ENCODE measurements around the gene NELFB.

The NELFB gene

GRCh38 chr9:137281345-137282116 is 26.4 kb downstream of the NELFB start:
- no peak for DNase-seq (ENCODE audit: low read depth)

DNA sequence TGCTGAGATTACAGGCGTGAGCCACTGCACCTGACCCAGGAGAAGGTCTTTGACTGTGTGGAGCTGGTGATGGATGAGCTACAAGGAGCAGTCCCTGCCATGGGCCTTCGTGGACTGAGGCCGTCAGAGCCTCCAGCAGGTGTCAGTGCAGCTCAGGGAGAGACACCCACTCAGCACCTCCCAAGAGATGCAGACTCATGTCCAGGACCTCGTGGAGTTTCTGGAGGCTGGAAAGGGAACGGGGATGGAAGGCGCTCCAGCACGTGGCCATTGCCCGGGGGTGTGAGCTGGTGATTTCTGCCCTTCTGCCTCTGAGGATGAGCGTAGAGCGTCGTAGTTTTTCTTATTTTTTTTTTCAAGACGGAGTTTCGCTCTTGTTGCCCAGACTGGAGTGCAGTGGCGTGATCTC is 31.9 kb downstream of the NELFB start:
- DNase-seq (ENCODE audit: low read depth): no peak

GRCh38 chr9:137293094-137293481 is 38.0 kb downstream of the NELFB start:
- DNase-seq (ENCODE audit: low read depth): no peak

DNA sequence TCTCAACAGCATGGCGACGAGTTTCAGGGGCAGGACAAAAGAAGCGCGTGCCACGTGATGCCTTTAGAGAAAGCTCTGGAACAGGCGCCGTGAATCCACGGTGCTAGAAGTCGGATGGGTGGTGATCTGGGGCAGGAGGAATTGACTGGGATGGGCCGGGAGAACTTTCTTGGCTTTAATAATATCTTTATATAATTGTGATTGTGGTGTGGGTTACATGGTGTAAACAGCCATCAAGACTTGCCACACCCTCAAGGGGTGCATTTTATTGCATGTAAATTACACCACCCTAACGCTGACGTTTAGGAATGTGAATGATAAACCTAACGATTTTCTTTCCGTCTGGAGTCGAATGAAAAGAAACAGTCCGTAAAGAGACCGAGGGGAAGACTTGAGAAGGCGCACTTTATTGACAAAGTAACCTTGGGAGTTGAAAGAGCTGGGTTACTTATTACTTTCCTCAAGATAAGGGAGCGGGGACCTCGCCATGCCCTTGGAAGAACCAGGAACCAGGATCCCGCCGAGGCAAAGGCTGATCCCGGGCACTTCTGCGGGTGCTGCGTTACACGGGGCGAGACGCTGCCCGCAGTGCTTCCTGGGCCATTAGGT is 38.5 kb downstream of the NELFB start:
- DNase-seq (ENCODE audit: low read depth): no peak

DNA sequence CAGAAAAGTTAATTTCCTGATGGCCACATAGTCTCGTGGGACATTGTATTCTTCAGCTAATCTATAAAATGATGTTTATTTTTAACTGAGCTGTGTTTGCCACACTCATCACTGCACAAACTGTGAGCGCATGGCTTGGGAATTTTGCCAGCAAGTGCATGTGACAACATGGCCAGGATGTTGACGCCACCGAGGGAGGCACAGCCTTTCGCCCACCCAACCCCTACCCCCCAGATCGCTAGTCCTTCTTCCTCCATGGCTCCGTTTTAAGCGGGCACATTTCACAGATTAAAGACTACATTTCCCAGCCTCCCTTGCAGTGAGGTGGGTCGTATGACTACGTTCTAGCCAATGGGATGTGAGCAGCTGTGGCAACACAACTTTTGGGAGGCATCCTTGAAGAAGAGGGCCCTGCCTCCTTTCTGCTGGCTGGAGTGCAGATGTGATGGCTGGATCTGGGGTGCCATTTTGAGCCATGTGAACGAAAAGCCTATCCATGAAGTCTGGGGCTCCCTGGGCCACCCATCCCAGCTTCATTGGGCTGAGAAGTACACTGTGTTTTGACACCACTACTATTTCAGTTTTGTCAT is 39.1 kb downstream of the NELFB start:
- DNase-seq (ENCODE audit: low read depth): no peak

DNA sequence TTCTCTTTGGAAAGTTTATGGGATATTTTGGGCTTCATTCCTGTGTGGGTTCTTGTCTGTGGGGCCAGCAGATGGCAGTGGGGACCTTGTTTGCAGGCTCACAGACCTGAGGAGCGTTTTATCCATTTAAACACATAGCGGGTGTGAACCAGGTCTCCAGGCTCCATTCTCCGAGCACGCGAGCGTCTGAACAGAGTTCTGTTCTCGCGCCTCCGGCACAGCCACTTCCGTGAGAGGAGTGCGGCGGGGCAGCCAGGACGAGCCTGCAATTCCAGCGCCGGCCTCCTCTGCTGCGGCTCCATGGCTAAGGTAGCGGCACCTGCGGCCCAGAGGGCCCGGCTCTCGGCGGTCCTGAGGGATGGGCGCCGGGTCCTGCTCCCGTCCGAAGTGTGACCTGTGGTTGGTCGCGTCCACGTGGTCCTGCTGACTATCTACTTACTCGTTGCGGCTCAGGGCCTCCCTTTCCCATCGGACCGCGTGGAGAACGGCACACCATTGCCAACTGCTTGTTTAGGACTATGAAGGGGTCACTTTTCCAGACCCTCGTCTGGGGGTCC is 39.6 kb downstream of the NELFB start:
- no peak for DNase-seq (ENCODE audit: low read depth)

- DNase-seq (ENCODE audit: low read depth): peak; percentile 37
Observed at GRCh38 chr9:137295238-137295811, 40.2 kb downstream of the NELFB start.

DNA sequence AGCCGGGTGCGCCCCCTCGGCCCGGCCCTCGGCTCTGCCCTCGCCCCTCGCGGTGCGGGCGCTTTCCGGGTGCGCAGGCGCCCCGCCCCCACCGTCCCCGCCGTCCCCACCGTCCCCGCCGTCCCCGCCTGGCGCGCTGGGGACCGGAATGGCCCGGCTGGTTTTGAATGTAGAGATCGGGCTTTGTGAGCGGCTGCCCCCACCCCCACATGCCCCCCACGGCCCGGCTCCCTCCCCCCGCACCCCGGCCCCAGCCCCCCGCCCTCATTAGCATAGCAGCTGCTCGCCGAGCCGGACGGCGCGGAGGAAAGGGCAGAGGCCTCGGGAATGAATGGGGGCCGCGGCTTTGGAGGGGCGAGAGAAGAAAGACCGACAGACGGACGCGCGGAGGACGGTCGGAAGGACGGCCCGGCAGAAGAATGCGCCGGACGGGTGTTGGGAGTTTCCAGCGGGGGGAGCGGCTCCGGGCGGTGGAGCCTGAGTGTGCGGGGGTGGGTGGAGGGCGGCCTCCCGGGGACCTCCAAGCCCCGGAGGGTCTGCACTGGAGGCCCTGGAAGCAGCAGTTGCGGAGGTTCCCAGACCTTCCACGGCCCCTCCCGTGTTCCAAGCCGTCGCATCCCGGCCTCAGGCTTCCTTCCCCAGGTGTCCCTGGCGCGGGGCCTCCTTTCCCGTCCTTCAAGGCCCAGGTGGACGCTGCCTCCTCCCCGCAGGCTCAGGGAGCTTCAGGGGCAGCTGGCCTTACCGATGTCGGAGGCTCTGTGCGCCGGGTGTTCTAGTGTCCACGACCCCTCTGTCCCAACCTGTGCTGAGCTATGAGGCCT is 40.9 kb downstream of the NELFB start:
- no peak for DNase-seq (ENCODE audit: low read depth)

- no peak for DNase-seq (ENCODE audit: low read depth)
Observed at GRCh38 chr9:137296670-137297664, 41.8 kb downstream of the NELFB start.

GRCh38 chr9:137297966-137298365 is 42.8 kb downstream of the NELFB start:
- DNase-seq (ENCODE audit: low read depth): no peak

GRCh38 chr9:137298401-137299202 is 43.5 kb downstream of the NELFB start:
- no peak for DNase-seq (ENCODE audit: low read depth)

DNA sequence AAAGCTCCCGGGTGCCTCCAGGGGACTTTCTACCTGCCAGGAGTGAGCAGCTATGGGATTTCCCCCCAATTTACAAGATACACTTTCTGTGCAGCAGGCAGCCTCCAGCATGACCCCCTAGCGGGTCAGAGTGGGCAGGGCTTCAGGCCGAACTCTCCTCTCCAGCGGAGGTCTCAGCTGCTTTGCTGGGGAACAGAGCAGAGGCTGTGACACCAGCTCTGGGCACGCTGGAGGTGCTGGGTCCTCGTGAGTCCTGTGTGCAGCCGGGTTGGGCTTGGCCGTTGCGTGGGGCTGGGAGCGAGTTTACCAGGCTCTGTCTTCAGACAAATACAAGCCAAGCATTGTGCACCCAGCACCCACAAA is 44.1 kb downstream of the NELFB start:
- no peak for DNase-seq (ENCODE audit: low read depth)

- no peak for DNase-seq (ENCODE audit: low read depth)
Observed at GRCh38 chr9:137299938-137300337, 44.8 kb downstream of the NELFB start.

- DNase-seq (ENCODE audit: low read depth): no peak
Observed at GRCh38 chr9:137300567-137301080, 45.5 kb downstream of the NELFB start.

GRCh38 chr9:137301081-137301947 is 46.2 kb downstream of the NELFB start:
- no peak for DNase-seq (ENCODE audit: low read depth)

DNA sequence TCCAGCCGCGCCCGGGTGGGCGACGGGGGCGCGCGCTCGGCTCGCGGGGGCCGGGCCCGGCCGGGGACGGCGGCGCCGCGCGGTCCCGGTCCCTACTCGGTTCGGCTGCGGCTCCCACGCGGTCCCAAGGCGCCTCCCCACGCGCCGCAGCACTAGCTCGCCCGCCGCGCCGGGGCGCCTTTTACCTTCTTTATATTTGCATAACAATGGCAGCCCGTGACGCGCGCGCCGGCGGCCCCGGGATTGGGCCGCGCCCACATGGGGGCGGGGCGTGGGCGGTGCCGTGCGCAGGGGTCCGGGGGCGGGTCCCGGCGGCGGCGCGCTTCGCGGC is 47.0 kb downstream of the NELFB start, which contains the start of gene NRARP:
Gene NRARP (minus strand): TSS at position 154 of the 331 bp plus-strand sequence. CDS start 343 bp downstream, outside the sequence.
- DNase-seq (ENCODE audit: low read depth): peak; percentile 87

DNA sequence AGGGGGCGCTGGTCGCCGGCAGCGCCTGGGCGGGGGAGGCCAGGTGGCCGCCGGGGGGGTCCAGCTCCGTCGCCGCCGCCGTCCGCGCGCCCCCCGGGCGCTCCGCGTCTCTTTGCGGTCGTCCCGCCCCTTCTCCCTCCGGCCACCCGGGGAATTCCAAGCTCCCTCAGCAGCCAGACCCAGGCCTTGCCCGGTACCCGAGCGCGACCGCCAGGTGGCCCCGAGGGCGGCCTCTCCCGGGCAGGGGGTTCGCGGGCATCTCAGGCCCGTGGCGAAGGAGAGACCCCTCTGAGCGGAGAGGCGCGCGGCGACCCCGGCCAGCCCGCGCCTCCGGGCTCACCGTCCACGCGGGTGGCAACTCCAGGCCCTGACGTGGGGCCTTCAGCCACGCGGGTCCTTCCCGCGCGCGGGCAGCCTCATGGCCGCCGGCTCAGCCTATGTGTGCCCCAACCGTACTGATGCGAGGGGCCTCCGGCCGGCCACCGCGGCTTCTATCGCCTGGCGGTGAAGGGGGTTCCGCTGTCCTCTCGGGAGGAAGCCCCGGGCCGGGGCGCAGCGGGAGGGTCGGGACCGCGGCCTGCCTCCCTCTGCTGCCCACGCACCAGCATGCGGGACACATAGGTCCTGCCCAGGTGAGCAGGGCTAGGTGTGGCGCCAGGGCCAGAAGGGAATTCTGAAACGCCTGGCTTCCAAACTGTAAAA is 47.5 kb downstream of the NELFB start:
- no peak for DNase-seq (ENCODE audit: low read depth)
